ENCODE data around the gene DNASE2B.

- TF ChIP-seq POLR2A (IDR thresholded peaks at IDR 0.05) = no peak
- no peak for TF ChIP-seq CTCF (IDR thresholded peaks at IDR 0.05 in 4 of 5, conservative IDR thresholded peaks at IDR 0.05 in 1 of 5)
These were observed 41.4 kb upstream of the DNASE2B start for GRCh38 chr1:84356881-84357280.
